HL-60/S4 treated with retinoic acid at 250 ng/mL for 4 days and 3 days (cell line): Measurements from ENCODE around the gene STX7.
"Not testable (repeated sequence)": the region's sequence is repeated elsewhere in the genome, so short reads cannot be mapped to it uniquely, and the experiment has no call there.

Source experiments
- in situ Hi-C: fragments of 300-500 bp; cut with MboI; formaldehyde crosslinking; loops from 2 replicates; pipeline ENCODE4 v1.7.0; 2022; ENCODE audit warnings: low sequenced_read_pairs

The STX7 gene

GRCh38 chr6:132512638-132513632 is at the start of gene STX7:
Gene STX7 (minus strand): TSS chr6:132513116. CDS start chr6:132503530, 9,586 bp downstream.
- in situ Hi-C loops, result no loop called here

DNA sequence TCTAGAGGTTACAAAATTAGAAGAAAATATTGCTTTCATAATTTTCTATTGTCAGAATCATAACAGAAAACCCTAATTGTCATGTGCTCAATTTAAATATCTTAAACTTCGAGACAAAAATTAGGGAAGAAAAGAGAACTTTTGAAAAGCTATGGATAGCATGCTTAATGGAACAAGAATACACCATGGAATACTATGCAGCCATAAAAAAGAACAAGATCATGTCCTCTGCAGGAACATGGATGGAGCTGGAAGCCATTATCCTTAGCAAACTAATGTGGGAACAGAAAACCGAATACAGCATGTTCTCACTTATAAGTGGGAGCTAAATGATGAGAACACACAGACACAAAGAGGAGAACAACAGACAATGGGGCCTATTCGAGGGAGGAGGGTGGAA is 47.2 kb upstream of the STX7 start:
- in situ Hi-C loops, result not testable (repeated sequence)

DNA sequence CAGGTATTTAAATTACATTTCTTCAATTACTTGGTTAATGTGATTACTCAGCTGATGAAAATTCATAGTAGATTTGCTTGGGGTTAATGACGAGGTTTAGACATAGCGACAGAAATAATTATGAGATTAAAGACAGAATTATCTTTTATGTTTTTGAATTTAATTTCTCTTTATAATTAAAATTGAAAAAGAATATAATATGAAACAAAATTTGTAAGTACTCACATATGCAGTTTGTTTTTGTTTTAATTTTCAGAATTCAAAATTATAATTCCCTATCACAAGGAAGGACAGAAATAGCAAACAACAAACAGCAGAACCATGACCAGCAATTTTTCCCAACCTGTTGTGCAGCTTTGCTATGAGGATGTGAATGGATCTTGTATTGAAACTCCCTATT is 39.5 kb upstream of the STX7 start, which contains the start of gene TAAR8:
Gene TAAR8, plus strand, starts transcription at position 301 of the 400 bp plus-strand sequence. Its CDS starts 21 bp downstream, at position 322.
- in situ Hi-C loops, result no loop called here

DNA sequence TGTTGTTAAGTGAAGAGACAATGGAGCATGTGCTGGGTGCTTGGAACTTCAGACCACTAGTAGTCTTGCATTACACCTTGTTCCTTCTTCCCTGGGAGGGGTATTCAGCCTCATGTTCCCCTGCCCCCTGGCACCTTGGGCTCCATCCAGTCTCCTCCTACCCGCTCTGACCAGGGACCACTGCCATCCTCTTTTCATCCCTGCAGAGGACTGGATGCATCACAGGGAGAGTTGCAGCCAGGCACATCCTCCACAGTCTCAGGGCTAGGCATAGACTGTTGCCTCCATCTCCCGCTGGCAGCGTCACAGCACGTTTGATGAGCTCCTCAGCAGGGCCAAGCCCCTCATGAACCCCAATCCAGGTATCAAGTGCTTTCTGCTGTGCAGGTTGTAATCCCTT is 38.3 kb upstream of the STX7 start:
- in situ Hi-C loops, result no loop called here

- in situ Hi-C loops, result no loop called here
These were observed 36.0 kb upstream of the STX7 start for GRCh38 chr6:132548746-132549463.

- in situ Hi-C loops, result no loop called here
These were observed 31.9 kb upstream of the STX7 start for GRCh38 chr6:132544826-132545225.

DNA sequence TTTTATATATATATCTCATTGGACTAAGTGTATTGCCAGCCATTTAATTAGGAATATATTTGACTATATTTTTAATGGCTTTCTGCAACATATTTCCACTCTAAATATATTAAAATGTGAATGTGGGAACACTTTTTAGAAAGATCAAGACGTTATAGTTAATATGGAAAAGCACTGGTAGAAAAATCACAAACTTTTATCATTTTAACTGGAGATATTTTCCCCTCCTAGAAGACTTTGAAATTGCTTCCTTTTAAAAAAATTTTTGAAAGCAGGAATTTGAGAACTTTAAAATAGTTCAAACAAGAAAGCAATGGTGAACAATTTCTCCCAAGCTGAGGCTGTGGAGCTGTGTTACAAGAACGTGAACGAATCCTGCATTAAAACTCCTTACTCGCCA is 25.1 kb upstream of the STX7 start, which contains the start of gene TAAR9:
Gene TAAR9, plus strand, starts transcription at position 301 of the 400 bp plus-strand sequence. Its CDS starts 13 bp downstream, at position 314.
- in situ Hi-C loops, result no loop called here

- in situ Hi-C loops, result no loop called here
These were observed 24.2 kb upstream of the STX7 start for GRCh38 chr6:132537145-132537544.

DNA sequence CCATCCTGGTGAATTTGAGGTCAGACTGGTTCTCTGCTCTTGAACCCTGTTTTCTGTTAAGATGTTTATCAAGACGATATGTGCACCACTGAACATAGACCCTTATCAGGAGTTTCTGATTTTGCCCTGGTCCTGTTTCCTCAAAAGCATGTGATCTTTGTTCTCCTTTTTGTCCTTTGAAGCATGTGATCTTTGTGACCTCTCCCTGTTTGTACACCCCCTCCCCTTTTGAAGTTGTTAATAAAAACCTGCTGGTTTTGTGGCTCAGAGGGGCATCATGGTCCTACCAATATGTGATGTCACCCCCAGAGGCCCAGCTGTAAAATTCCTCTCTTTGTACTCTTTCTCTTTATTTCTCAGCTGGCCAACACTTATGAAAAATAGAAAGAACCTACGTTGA is 21.6 kb upstream of the STX7 start:
- in situ Hi-C loops, result not testable (repeated sequence)

DNA sequence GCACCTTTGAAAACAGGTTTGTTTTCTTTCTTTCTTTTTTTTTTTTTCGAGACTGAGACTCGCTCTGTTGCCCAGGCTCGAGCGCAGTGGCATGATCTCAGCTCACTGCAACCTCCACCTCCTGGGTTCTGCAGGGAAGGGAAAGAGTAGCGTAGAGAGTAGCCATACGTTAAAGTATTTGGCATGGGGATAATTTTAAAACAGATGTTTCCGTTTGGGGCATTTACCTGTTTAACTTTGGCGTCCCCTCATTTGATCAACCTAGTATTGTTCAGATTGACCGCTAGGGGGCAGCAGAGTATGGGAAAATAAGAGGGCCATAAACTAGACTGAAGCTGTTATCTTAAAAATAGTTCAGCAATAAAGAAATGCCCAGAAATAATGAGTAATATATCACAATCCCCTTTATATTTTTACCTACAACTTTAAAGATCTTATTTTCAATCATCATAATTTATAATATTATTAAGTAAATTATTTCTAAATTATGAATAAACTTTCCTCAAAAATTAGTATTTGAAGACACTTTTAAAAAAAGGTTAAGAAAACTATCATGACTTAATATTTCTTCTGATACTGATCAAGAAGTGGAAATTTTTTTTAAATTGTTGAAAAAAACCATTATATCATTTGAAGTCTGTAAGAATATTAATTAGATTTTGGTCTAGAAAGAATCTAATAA is 17.5 kb upstream of the STX7 start:
- in situ Hi-C loops, result no loop called here

DNA sequence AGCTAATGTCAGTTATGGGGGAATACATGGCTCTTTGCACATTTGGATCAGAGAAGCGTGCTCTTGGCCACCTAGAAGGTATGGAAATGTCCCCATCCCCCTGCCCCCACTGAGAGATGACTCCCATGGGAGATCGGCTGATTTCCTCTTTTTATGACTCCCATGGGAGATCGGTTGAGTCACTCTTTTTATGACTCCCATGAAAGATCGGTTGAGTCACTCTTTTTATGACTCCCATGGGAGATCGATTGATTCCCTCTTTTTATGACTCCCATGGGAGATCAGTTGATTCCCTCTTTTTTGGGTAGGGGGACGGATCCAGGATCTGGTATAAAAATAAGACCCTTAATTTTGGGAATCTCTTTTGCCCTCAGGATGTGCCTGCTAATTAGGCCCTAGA is 14.9 kb upstream of the STX7 start:
- in situ Hi-C loops, result no loop called here

DNA sequence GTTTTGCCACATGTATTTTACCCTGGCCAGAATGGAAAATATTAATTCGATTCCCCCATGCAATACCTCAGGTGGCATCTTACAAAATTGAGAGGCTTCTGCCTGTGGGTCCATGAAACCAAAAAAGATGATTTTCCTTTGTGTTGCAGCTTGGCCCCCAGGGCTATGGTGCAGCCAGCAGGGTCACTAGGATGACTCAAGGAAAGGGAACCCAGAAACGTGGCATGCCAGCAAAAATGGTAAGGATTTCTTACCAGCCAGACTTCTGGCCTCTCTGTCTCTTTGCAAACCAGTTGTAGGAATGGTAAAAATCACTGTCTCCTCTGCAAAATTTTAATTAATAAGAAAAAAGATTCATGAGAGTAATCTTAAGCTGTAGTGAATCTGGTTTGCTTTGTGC is 13.5 kb upstream of the STX7 start:
- in situ Hi-C loops, result no loop called here

- in situ Hi-C loops, result no loop called here
These were observed 12.9 kb upstream of the STX7 start for GRCh38 chr6:132525866-132526265.

- in situ Hi-C loops, result no loop called here
These were observed 11.7 kb upstream of the STX7 start for GRCh38 chr6:132524646-132525045.

GRCh38 chr6:132520953-132521352 is 8.0 kb upstream of the STX7 start:
- in situ Hi-C loops, result no loop called here

DNA sequence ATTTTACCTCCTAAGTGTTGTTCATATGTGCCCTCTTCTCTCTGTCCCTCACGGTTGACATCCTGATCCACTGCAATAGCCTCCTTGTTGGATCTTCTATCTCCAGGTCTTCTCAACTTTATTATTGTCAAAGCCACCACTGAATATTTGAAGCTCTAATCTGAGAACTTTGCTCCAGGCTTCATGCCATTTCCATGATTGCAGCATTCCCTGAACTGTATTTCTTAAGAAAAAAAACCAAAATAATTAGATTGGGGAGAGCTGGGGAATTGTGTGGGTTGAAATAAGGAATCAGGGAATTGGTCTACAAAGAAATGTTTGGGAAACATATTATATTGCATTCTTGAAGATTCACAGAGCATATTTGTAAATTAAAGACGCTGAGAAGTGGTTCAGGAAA is 2.5 kb upstream of the STX7 start:
- in situ Hi-C loops, result no loop called here

- in situ Hi-C loops, result no loop called here
These were observed 1.1 kb upstream of the STX7 start for GRCh38 chr6:132513831-132514545.

DNA sequence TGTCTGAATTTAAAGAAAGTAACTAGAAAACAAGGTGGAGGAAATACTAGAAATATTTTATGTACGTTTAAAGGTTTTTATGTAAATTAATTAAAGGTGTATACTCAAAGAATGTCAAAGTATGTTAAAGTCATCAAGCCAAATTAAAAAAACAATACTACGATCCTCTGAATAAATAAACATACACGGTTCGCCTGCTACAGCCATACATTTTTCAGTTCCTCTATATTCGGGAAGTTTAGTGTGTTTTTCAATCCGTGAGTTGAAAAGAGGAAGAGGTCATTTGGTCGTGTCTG is 626 bp downstream of the STX7 start:
- in situ Hi-C loops, result no loop called here

DNA sequence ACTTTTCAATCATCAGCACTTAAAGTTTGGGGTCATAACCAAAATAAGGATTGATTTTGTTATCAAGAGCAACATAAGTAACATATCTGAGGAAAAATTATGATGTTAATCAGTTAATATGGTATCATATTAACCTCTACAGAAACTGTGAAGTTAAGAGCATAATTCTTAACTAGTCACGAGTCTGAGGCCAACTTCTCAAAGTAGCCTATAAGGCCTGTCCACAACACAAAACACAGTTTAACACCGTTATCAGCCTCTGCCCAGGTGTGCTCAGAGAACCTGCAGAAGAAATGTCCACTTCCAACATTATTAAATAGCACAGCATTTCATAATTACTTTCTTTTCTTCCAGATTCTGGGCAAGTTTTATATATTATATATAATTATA is 1.1 kb downstream of the STX7 start:
- in situ Hi-C loops, result no loop called here

- in situ Hi-C loops, result no loop called here
These were observed 1.6 kb downstream of the STX7 start for GRCh38 chr6:132511210-132511830.
